ENCODE measurements around the gene BACE1.
"Not testable (repeated sequence)": the region's sequence is repeated elsewhere in the genome, so short reads cannot be mapped to it uniquely, and the experiment has no call there.

BACE1 gene

DNA sequence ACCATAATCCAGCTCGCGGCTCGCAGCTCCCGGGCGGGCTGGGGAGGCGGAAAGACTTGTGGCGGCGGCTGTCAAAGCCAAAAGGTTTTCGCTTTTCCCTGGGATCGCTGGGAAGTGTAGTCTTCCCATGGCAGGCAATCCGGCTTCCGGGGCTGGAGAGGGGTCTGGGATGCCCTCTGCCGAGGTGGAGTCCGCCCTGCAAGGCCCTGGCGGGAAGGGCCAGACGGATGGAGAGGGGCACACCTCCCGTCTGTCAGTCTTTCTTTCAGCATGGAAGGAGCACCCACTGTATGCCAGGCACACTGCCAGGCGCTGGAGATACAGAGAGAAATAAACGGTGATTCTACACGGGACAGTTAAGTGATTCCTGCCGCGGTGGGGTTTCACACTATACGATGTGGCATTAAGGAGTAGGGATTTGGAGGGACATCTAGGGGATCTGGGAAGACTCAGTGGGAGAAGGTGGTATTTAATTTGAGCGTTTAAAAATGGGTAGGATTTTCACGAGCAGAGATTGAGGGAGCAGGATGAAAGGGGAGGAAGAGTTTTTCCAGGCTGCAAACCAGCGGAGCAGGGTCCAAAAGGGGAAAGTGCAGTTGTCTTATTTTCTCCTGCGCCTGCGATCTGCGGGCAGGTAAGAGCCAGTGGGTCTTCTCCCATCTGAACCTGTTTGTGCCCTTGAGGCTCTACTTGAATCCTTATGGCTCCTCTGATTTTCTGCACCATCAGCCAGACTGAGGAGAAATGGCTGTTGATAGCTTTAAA, at the start of gene BACE1:
Gene BACE1 (minus strand): TSS at position 60 of the 765 bp plus-strand sequence. CDS start 461 bp downstream, outside the sequence.
- no peak for DNase-seq (ENCODE audit: low read depth)

DNA sequence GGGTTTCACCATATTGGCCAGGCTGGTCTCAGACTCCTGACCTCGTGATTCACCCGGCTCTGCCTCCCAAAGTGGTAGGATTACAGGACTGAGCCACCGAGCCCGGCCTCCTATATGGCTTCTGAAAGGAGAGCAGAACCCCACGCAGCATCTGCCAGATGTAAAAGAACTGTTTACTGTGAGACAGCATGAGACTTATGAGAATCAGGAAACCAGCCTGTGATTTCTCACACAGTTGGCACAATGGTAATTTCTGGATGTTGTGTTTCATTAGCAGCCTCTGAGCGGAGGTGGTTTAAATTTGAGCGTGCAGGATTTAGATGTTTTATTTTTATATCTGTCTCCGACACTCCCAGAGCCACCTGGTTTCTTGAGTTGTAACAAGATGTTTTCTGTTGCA, 45.4 kb upstream of the BACE1 start:
- no peak for DNase-seq (ENCODE audit: low read depth)

DNA sequence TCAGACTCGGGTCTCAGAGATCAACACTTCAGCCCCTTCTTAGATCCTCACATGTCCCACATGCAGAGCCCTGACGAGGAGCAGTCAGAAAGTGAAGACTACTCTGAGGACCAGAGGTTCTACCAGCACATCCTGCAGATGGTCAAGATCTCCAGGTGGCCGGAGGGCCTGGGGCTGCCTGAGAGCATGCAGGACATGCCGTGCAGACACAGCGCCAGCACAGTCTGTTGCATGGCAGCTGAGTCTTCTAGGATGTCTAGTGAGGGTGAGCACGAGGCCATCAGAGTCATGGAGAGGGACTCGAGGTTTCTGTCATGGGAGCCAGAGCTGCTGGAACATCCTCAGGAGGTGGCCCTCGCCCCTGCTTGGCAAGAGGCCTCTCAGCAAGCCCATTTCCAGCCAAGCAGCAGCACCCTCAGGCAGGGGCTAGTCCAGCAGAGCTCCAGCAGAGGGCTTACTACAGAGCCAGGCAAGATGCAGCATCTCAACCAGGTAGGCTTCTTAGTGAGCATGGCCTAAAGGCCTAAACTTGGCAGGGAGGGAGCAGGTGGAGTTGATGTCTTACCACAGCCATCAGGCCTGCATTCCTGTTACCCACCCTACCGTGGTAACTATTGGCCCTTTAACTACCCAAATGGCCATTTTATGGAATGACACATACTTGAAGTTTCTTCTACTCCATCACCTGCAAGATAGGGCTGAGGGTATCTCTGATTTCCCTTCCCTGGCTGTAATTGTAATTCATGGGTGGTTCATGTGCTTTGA, 40.3 kb upstream of the BACE1 start:
- no peak for DNase-seq (ENCODE audit: low read depth)

DNA sequence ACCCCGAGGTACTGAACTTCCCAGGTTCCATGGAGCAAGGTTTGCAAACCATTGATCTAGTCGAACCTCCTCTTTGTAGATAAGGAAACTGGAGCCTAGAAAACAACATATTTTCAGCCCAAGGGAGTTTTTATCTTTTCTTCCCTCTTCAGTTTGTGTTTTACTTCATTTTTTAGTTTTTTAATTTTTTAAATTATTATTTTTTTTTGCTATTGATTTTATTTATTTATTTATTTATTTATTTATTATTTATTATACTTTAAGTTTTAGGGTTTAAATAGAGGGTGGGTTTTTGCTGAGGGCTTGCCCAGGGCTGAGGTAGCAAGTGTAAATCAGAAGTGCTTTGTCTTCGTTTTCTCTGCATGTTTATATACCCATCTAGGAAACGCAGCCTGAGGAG, 38.5 kb upstream of the BACE1 start:
- DNase-seq (ENCODE audit: low read depth) = no peak

DNA sequence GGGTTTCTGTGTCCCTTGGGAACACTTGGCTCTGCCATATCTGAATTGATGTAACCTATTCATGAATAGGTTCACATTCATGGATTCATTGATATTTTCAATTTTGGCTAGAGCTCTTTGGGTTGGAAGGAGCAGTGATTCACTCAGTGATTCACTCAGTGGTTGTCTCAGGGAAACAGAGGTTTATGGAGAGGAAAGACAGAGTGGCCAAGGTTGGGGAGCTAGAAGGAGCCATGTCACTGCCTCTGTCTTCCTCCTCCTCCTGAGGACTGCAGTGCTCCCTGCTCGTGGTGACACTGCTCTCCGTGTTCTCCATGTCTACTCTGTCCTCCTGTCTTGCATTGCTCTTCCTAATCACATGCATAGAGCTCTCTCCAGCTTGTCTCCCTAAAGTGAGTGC, 29.0 kb upstream of the BACE1 start:
- DNase-seq (ENCODE audit: low read depth) = no peak

DNA sequence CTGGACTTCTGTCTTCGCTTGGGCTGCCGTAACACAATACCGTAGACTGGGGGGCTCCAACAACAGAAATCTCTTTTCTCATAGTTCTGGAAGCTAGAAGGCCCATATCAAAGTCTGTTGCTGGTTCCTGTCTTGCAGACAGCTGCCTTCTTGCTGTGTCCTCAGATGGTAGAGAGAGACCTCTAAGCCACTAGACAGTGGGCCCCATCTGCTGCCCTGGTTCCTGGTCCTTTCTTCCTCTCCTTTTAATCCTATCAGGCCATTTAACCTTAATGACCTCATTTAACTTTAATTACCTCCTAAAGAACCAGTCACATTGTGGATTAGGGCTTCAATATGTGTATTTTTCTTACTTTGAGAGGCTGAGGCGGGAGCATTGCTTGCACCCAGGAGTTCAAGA, 21.0 kb upstream of the BACE1 start:
- no peak for DNase-seq (ENCODE audit: low read depth)

DNA sequence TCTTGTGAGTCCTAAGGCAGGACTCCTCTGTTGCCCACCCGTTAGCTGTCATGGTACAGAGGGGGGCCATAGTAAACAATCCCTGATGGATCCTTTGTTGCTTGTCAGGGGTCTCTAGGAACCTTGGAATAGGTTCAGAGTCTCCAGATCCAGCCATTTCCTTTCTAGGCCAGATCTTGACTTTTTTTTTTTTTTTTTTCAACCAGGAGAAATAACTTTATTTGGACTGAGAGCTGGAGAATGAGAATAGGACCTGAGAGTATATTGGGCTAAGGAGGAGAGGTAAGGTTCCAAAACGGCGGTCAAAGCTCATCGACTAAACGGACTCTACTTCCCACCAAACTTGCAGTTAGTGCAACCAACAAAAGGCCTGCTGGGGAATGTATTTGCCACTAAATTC, 19.3 kb upstream of the BACE1 start:
- no peak for DNase-seq (ENCODE audit: low read depth)

DNA sequence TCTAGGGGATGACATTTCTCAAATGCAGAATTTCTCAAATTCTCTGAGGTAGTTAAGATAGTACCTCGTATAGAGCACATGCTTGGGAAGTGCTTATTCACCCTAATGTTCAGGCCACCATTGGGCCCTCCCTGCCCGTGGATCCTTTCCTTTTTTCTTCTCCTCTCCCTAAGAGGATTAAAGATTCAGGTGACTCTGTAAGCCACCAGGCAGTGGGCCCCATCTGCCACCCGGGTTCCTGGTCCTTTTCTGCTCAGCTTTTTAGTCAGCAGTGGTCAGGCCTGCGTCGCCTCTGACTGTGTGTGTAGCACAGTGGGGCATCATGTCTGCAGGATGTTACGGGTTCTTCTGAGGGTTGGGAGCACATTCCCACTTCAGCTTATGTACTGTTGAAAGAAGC, 18.8 kb upstream of the BACE1 start:
- no peak for DNase-seq (ENCODE audit: low read depth)

DNA sequence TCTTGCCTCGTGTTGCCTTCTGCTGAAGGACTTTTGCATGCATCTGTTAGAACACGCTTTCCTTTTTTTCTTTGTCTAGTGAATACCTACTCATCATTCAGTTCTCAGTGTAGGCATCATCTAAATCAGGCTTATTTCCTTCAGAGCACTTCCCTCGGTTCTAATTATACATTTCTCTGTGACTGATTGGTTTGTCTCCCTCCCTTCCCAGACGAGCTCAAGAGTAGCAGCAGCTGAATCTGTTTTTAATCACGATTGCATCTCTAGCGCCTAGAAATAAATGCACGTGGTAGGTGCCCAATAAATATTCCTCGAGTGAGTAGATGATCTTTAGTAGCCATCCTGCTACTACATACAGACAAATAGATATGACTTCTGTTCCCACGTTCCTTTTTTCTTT, 17.9 kb upstream of the BACE1 start:
- DNase-seq (ENCODE audit: low read depth) = no peak

DNA sequence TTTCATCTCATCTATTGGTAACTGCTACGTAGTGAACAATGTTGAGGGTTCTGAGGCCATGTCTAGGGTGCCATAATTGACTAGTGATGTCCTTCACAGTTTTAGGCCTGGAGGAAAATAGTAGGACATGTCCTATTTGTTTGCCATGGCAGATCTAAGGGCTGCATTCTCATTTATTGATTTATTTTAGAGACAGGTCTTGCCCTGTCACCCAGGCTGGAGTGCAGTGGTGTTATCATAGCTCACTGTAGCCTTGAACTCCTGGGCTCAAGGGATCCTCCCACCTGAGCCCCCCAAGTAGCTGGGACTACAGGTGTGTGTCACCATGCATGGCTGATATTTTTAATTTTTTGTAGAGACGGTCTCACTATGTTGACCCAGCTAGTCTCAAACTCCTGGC, 16.8 kb upstream of the BACE1 start:
- DNase-seq (ENCODE audit: low read depth) = no peak

DNA sequence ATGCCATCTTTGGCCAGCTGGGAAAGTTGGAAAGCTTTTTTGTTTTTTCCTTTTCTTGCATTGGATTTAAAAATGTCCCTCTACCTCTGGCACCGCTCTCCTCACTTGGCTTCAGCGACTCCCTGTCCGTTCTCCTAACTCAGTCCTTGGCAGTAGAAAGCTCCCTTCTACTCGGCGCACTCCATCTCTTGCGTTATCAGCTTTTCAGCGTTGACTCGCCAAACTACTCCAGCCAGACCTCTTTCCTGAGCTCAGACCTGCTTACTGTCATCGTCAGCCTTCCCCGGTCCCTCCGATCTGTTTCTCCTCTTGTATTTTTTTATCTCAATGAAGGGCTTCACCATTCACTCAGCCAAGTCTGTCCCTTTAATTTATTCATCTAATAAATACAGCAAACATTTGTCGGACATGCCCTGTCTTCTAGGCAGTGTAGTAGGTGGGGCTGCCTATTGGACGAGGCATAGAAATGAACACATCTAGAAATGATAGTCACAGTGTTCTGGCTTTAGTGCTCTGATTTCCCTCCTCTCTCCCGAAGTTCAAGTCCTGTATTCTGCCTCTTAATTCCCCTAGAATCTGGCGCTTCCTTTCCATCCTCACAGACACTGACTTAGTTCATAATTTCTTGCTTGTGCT, 12.4 kb upstream of the BACE1 start:
- DNase-seq (ENCODE audit: low read depth) = no peak

DNA sequence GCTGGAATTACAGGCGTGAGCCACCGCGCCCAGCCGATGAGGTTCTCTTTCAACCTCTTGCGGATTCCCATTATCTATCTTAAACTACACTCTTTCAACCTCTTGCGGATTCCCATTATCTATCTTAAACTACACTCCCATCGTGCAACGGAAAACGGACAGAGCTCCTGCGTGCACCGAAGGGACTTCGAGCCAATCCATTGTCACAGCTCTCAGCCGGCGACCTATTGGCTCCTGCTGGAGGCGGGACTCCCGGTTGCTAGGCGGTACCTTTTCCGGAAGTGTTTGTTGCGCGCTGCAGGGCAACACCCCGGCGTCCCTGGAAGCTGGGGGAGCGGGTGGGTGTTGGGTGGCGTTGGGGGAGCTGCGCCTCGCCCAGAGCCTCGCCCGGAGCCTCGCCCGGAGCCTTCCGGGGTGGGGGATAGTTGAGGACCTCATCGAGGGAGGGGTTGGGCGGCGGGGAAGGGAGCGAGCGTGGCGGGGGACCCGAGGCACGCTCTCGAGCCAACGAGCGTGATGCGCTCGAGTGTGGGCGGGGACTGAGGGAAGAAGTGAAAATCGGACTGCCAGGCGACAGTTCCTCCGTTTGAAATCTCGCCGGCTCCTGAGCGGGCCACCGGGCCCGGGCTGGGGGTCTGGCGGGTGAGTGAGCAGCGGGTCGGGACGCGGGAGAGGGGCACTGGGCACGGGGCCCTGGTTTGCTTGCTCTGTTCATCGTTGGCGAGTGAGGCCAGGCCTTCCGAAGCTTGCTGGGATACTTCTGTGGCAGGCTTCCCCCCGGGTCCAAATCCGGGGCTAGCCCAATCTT, 11.7 kb upstream of the BACE1 start, which contains the start of gene CEP164:
Gene CEP164 (plus strand): TSS at position 288 of the 808 bp plus-strand sequence. CDS start 10,733 bp downstream, outside the sequence.
- peak; percentile 88 for DNase-seq (ENCODE audit: low read depth)

DNA sequence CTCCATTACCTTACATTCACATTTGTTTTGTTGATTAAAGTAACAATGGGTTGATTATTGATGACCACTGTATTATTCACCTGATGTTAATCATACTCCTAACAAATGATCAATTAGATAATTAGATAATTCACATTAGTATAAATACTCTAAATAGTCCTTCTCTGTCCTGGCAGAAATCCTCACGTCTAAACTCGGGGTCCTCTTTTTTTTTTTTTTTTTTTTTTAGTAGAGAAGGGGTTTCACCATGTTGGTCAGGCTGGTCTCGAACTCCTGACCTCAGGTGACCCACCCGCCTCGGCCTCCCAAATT, 11.2 kb upstream of the BACE1 start:
- not testable (repeated sequence) for DNase-seq (ENCODE audit: low read depth)

DNA sequence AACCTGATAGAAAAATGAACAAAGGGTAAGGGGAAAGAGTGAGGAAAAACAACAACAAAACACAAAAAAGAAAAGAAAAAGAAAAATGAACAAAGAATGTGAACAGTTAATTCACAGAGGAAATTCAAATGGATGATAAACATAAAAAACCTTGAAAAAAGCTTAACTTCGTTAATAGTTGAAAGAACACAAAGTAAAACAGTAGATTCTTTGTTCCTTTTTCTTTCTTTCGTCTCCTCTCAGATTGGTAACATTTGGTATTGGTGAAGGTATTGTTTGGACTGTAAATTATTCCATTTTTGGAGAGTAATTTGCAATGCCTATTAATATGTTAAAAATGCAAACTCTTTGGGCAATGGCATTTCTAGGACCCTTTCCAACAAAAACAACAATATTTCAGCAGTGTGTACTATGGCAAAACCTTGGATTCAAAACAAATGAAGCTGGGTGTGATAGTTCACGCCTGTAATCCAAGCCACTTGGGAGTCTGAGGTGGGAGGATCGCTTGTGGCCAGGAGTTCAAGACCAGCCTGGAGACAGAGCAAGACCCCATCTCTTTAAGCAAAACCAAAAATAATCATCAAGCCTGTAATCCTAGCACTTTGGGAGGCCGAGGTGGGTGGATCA, 3.3 kb upstream of the BACE1 start:
- DNase-seq (ENCODE audit: low read depth) = no peak

DNA sequence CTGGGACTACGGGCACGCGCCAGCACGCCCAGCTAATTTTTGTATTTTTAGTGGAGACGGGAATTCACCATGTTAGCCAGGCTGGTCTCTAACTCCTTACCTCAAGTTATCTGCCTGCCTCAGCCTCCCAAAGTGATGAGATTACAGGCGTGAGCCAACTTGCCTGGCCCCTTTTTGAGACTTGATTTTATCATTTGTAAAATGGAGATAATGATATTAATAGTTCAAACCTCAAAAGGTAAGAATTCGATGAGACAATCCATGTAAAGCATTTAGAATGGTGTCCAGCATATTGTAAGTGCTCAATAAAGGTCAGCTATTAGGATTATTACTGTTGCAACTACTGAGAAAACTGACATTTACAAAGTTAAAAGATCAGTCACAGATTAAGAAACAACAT, 2.7 kb upstream of the BACE1 start:
- no peak for DNase-seq (ENCODE audit: low read depth)

DNA sequence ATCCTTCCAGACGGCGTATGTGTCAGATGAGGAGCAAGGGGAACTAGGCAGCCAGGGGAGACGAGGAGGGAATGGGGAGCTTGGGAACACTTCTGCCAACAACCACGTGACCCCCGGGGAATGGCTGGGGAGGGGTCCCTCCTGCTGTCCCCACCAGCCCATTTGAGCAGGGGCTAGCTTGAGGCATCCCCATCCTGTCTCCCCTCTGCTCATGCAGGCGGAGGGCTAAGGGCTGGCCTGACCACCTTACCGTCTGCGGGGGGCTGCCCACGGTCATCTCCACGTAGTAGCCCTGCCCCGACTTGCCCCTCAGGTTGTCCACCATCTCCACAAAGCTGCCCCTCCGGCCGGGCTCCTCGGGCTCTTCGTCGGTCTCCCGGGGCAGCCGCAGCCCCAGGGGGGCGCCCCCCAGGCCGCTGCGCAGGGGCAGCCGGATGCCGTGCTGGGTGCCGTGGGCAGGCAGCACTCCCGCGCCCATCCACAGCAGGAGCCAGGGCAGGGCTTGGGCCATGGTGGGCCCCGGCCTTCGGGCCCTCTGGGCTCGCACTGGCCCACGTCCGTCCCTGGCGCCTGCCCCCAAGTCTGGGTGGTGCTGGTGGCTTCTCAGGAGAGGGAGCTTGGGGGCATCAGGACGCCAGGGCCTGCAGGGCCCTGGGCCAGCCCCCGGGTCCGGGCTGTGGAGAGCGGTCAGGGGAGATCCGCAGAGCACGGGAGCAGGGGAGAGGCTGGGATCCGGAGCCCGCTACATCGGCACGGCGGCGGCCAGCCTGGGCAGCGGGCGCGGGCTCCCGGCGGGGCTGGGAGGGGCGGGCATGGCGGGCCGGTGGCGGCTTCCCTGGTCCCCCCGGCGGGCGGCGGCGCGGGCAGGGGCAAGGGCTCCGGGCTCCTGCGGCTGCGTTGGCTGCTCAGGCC, 515 bp downstream of the BACE1 start:
- no peak for DNase-seq (ENCODE audit: low read depth)

DNA sequence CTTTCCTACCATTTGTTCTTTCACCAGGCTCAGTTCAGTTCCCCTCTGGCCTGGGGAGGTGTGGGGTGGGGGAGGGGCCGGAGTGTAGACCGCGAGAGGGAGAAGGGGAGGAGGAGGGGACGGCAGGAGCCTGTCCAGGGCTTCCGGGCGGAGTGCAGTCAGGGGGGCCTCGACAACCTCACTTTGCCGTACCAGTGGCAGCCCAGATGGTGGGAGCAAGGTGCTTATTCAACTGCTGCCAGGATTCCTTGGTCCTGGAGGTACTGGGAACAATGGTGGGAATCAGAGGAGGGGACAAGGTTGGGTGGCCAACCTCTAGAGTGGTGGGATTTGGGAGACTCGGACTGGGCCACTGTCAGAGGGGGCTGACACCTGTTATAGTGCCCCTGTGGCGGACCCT, 1.2 kb downstream of the BACE1 start:
- DNase-seq (ENCODE audit: low read depth) = no peak

DNA sequence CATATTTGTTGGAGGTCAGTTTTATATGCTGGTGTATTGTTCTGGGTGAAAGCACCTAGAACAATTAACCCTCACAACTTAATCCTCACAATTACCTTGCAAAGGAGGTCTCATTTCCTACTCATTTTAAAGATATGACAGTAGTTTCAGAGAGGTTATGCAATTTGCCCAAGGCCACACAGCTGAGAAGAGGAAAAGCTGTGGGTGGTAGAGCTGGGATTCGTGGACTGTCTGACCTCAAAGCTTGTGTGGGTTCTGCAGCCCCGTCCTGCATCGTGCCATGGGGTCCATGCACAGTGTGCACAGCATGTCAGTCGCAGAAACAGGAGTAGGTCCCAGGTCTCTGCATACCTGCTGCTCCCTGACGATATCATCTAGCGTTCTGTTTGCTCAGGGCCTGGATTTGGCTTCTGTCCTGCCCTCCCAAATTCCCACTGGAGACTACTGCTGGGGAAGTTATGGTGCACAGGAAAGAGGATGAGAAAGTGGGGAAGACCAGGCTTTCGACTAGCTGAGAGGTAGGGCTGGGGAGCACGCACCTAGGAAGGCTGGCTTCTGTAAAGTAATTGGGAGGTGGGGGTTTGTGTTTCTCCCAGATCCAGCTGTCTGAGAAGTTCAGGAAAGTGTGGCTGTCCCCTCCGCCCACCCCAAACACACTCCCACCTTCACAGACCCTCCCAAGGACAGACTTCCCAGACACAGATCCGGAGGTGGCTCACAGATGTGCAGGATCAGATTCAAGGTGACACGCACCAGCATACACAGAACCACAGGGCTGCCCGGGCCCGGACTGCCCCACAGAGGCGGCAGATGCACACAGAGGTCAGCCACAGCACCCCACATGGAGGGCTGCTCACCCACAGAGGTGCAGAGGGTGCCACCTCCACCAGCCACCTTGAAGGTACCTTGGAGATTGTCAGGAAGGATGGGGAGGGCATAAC, 2.0 kb downstream of the BACE1 start:
- no peak for DNase-seq (ENCODE audit: low read depth)

DNA sequence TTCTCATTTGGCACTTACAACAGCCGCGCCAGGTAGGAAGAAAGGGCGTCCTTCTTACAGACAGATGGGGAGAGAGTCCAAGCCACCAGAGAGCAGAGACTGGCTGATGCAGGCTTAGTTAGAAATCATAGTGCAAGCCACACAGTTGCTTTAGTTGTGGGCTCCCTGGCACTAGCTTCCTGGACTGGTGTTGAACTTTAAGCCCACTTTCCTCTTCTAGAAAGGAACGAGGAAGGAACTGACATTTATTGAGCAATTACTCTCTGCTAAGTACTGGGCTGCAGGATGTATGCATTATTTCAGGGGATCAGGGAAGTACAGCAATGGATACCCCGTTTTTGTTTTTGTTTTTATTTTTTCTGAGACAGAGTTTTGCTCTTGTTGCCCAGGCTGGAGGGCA, 3.0 kb downstream of the BACE1 start:
- no peak for DNase-seq (ENCODE audit: low read depth)

DNA sequence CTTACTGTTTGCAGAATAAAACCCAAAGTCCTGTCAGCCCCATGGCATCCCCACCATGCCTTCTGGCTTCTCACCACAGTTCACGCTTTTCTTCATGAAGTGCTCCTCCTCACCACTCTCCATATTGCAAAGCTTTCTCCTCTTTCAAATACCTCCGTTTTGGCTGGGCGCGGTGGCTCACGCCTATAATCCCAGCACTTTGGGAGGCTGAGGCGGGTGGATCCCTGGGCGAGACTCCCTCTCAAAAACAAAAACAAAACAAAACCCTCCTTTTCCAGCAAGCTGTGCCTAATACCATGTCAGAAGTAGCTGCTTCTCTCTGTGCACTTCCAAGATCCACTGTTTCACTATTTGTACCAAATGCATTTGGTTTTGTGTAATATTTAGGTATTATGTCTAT, 6.7 kb downstream of the BACE1 start:
- DNase-seq (ENCODE audit: low read depth) = no peak
